ENCODE measurements around the gene ABCC6. TPM values are rescaled to one million over a fixed set of nuclear protein-coding genes. Genes with fewer than 3 reads are reported as not detected.
A peak's percentile ranks its signal among the peaks of the same experiment; 100 is the strongest.
"Not testable (repeated sequence)": the region's sequence is repeated elsewhere in the genome, so short reads cannot be mapped to it uniquely, and the experiment has no call there.

The ABCC6 gene
- total RNA-seq, 2 donors from 2014 or later, result not detected

DNA sequence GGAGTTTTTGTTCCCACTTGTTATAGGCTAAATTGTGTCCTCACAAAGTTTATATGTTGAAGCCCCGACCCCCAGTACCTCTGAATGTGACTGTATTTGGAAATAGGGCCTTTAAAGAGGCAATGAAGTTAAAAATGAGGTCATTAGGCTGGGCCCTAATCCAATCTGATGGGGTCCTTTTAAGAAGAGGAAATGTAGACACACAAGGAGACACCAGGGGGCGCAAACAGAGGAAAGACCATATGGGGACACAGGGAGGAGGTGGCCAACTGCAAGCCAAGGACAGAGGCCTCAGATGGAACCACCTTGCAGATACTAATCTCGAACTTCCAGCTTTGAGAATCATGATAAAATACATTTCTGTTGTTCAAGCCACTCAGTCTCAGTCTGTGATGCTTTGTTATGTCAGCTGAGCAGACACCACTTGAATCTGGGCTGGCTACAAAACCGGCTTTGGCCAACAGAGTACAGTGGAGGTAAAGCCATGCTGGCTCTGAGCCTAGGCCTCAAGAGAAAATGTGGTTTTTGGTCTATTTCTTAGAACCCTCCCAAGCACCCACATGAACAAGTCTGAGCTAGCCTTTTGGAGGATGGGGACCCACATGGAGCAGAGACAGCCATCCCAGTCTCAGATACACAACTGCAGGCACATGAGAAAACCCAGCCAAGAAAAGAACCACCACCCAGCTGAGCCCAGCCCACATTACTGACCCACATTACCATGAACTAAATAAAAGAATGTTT, 20.7 kb downstream of the ABCC6 start:
- not testable (repeated sequence) for H3K9me3 Mint-ChIP-seq, H3K27ac Mint-ChIP-seq, H3K36me3 Mint-ChIP-seq
- DNase-seq (ENCODE audit: low spot score in 2 of 2) (peak in 1 of 2 donors; percentile 41), ATAC-seq (peak in 1 of 2 donors; percentile 36)

DNA sequence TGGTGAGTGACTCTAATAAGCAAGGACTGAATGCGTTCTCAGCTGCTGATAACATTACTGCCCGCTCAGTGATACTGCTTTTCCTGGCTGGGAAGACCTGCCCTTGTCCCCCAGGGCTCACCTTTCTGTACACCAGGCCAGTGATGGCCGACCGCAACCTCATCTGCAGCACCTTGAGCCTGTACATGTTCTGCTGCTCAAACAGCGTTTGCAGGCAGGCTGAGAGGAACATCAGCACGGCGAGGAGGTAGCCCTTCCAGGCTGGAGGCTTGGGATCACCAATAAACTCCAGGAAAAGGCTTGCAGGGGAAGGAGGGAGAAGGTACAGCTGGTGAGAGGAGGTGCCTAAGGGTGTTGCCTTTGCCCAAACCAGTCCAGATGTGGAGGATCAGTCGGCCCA, 21.4 kb downstream of the ABCC6 start:
- ATAC-seq; H3K9me3 Mint-ChIP-seq; DNase-seq (ENCODE audit: low spot score in 2 of 2); H3K36me3 Mint-ChIP-seq; H3K27ac Mint-ChIP-seq: not testable (repeated sequence)

DNA sequence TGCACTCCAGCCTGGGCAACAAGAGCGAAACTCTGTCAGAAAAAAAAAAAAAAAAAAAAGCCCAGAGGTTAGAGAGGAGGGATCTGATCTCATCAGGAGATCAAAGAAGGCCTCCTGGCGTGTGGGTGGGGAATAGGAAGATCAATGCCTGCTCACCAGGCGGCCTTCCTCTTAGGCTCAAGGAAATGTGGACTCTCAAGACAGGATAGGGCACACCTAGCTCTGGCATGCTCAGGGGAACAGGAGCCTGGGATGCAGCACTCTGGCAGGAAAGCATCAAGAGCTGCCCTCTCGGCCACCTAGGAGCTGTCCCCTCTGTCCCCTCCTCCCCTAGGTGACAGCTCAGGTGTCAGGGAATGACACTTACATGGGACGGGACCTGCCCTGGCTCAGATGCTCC, 22.9 kb downstream of the ABCC6 start:
- ATAC-seq; H3K27ac Mint-ChIP-seq; H3K9me3 Mint-ChIP-seq; H3K36me3 Mint-ChIP-seq; DNase-seq (ENCODE audit: low spot score in 2 of 2): not testable (repeated sequence)

DNA sequence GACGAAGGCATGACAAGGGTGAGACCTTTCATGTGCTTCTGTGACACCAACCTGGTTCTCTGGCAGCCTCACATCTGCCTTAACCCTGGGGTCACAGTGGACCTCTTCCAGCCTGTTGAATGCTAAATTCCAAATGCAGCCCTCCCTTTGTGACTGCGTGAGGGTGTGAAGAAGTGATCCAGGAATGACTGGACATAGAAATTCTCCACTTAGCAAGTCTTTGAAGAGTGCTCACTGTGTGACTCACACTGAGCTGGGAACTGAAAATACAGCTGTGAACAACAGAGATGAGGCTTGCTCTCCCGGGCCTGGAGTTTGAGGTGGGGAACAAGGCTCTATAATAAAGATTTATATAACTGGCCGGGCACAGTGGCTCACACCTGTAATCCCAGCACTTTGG, 23.9 kb downstream of the ABCC6 start:
- ATAC-seq (peak; percentile 92 to 98), DNase-seq (ENCODE audit: low spot score in 2 of 2) (peak in 1 of 2 donors; percentile 38)
- not testable (repeated sequence) for H3K27ac Mint-ChIP-seq, H3K9me3 Mint-ChIP-seq, H3K36me3 Mint-ChIP-seq

DNA sequence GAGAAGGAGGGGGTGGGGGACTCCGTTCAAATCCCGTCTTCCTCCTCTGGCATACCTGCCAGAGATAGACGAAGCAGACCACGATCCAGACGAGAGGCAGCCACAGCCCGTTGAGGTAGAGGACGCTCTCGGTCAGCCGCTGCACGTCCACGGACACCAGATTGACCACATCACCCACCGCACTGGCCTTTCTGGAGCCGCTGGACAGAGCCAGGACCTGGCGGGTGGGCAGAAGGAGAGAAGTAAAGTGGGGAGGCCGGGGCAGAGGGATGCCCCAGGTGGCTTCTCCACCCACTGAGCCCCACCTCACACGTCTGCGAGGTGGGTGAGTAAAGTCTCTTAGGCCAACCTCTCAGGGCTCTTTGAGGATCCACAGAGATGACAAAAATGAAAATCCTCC, 25.3 kb downstream of the ABCC6 start:
- no peak for DNase-seq (ENCODE audit: low spot score in 2 of 2)
- ATAC-seq, result no peak
- no peak overlapping the region for H3K27ac Mint-ChIP-seq
- no peaks in the 10 kb centered on the region for H3K36me3 Mint-ChIP-seq
- H3K9me3 Mint-ChIP-seq, result no peaks in the 10 kb centered on the region

DNA sequence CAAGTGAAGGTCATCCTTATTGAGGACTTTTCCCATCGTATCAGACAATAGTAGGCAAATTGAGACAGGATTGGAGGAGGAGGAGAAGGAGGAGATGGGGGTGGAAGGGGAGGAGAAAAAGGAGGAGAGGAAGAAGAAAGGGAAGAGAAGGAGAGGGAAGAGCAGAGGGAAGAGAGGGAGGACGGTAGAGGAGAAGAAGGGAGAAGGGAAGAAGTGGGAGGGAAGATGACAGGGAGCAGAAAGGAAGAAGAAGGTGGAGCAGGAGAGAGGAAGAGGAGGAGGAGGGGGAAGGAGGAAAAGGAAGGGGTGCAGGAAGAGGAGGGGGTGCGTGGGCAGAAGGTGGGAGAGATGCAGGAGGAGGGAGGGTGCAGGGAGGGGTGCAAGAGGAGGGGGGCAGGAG, 26.0 kb downstream of the ABCC6 start:
- Mint-ChIP-seq H3K9me3 (no peaks in the 10 kb centered on the region), H3K36me3 (no peaks in the 10 kb centered on the region), H3K27ac (no peak overlapping the region)
- DNase-seq (ENCODE audit: low spot score in 2 of 2) (no peak), ATAC-seq (no peak)

DNA sequence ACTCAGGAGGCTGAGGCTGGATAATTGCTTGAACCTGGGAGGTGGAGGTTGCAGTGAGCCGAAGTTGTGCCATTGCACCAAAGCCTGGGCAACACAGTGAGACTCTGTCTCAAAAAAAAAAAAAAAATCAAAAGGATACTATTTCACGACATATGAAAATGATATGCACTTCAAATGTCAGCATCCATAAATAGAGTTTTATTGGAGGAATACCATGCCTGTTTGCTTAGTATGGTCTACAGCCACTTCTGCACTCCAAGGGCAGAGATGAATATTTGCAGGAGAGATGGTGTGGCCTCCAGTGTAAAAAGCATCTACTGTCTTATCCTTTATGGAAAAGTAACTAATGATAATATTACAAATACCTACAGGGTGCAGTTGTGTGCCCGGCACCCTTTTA, 27.2 kb downstream of the ABCC6 start:
- Mint-ChIP-seq H3K36me3 (no peaks in the 10 kb centered on the region), H3K27ac (no peak overlapping the region), H3K9me3 (no peaks in the 10 kb centered on the region)
- DNase-seq (ENCODE audit: low spot score in 2 of 2) (no peak), ATAC-seq (no peak)

DNA sequence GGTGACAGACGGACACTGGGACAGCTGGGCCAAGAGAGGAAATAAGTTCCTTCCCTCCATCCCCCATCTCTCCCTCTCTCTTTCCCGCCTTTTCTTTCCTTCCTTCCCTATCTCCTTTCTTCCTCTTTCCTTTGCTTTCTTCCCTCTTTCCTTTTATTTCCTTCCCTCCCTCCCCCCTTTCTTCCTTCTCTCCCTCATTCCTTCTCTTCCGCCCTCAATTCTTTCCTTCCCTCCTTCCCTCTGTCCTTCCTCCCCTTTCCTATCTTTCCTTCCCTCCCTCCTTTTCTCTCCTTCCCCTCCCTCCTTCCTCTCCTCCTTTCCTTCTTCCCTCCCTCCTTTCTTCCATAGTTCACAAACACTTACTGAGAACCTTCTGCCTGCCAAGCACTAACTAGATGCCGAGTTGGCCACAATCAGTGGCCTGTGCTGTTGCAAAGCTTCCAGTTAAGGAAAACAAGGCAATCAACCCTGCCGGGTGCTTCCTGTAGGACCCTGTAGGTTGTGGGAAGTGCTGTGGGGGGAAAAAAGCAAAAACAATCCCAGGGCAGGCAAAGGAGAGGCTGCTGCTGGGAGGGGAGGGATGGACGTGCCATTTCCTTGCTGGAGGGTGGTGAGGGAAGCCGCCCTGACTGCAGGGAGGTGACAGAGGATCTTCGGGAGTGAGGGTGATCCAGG, 31.7 kb downstream of the ABCC6 start:
- no peak for DNase-seq (ENCODE audit: low spot score in 2 of 2)
- H3K36me3 Mint-ChIP-seq, result no peaks in the 10 kb centered on the region
- no peaks in the 10 kb centered on the region for H3K9me3 Mint-ChIP-seq
- H3K27ac Mint-ChIP-seq, result no peak overlapping the region
- no peak for ATAC-seq

DNA sequence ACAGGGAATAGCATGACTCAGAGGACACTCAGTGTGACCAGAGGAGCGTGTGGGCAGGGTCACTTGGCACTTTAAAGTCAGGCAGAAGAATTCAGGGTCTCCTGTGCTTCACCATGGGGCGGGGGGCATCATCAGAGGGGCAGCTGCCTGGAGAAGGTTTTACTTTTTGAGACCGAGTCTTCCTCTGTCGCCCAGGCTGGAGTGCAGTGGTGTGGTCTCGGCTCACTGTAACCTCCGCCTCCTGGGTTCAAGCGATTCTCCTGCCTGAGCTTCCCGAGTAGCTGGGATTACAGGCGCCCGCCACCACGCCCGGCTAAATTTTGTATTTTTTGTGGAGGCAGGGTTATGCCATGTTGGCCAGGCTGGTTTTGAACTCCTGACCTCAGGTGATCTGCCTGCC, 32.3 kb downstream of the ABCC6 start:
- not testable (repeated sequence) for DNase-seq (ENCODE audit: low spot score in 2 of 2); H3K27ac Mint-ChIP-seq; H3K36me3 Mint-ChIP-seq; ATAC-seq; H3K9me3 Mint-ChIP-seq

DNA sequence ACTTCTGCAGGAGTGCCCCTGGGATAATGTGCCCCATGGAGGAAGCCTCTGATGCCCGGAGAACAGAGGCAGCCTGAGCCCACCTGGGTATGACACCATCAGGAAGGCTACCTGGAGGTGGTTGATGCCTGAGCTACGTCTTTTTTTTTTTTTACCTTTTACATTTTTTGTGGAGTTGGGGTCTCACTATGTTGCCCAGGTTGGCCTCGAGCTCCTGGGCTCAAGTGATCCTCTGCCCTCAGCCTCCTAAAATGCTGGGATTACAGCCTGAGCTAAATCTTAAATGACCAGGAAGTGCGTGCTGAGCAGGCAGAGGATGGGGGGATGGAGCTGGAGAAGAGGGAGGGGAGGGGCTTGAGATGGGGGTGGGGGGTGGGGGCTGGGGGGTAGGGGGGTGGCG, 32.7 kb downstream of the ABCC6 start:
- ATAC-seq (no peak), DNase-seq (ENCODE audit: low spot score in 2 of 2) (no peak)
- no peaks in the 10 kb centered on the region for H3K9me3 Mint-ChIP-seq
- no peaks in the 10 kb centered on the region for H3K36me3 Mint-ChIP-seq
- no peak overlapping the region for H3K27ac Mint-ChIP-seq

DNA sequence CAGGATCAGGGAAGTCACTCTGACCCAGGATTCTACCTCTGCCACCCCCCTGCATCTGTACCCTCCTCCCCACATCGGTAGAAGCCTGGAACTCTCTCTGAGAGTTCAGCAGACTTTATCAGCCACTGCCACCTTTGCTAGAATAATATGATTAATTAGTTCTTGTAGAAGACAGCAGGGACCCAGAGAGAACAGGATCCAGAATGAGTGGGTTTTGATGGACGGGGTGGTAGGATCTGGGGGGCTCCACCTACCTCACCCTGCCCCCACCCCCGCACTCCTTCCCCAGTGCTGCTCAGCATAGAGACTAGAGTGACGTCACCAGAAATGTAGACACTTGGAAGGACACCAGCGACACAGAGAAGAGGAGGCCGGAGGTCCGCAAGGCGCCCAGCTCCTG, 33.5 kb downstream of the ABCC6 start:
- no peaks in the 10 kb centered on the region for H3K9me3 Mint-ChIP-seq
- ATAC-seq (no peak), DNase-seq (ENCODE audit: low spot score in 2 of 2) (no peak)
- no peak overlapping the region for H3K27ac Mint-ChIP-seq
- H3K36me3 Mint-ChIP-seq, result no peaks in the 10 kb centered on the region

DNA sequence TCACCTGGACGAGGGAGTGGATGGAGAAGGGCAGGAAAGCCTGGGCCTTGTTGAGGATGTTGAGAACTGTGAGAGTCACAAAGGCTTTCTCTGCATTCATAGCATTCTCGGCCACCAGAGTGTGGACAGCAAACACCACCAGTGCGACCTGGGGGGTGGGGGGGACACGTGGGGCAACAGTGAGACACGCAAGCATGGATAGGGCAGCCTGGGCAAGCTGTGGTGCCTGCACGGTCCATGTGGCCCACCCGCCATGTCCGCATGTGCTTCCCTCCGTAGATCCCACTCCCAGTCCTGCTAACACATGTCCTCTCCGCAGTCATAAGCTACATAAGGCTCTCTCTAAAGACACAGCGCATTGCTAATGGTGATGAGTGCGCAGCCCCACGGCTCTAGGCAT, 34.5 kb downstream of the ABCC6 start:
- Mint-ChIP-seq H3K27ac (no peak overlapping the region), H3K9me3 (no peaks in the 10 kb centered on the region), H3K36me3 (no peaks in the 10 kb centered on the region)
- DNase-seq (ENCODE audit: low spot score in 2 of 2) (no peak), ATAC-seq (no peak)

DNA sequence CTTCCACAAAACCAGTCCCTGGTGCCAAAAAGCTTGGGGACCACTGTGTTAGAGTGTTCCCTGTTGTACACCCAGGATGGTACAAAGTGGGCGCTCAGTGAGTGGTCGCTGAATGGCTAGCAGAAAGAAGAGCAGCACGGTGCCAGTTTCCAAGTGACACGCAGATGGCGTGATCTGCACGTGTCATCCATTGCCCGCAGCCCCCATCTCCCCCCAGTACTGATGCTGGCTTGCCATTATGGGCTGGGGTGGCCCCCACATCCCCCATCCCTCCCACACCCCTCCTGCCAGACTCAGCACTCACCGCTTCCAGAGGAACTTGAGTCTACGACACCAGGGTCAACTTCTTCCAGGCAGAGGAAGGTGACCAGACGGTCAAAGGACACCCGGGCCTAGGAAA, 36.5 kb downstream of the ABCC6 start:
- H3K9me3 Mint-ChIP-seq, result no peaks in the 10 kb centered on the region
- H3K27ac Mint-ChIP-seq, result no peak overlapping the region
- H3K36me3 Mint-ChIP-seq, result no peaks in the 10 kb centered on the region
- DNase-seq (ENCODE audit: low spot score in 2 of 2), result no peak
- no peak for ATAC-seq

DNA sequence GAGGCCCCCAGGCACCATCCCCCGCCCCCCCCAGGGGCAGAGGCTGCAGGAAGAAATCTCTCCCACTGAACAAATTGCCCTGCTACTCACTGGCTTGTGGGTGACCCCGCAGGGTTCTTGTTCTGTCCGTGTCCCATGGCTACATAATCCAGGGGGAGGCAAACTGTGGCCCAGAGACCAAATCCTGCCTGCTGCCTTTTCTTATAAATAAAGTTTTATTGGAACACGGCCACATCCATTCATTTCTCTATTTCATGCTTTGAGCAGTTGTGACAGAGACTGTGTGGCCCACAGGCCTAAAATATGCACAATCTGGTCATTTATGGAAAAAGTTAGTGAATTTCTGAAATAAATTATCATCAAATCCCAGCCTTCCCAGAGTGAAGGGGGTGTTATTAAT, 38.2 kb downstream of the ABCC6 start:
- H3K27ac Mint-ChIP-seq, result no peak overlapping the region
- H3K36me3 Mint-ChIP-seq, result no peaks in the 10 kb centered on the region
- ATAC-seq, result no peak
- no peaks in the 10 kb centered on the region for H3K9me3 Mint-ChIP-seq
- no peak for DNase-seq (ENCODE audit: low spot score in 2 of 2)

DNA sequence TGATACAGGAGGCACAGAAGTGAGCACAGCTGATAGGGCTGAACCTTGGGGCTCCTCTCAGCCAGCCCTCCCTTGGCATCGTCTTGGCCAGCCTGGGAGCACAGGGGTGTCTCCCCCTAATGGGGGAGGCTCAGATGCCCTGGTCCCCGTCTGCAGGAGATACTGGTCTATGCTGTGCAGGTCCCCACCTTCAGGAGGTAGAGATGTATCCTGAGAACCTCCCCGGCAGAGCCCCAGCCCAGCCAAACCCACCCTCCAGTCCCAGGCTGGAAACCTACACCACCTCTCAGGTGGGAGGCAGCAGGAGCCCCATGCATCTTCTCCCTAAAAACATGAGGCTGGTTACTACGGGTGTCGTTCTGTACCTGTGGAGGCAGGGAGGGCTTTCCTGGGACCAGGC, 38.7 kb downstream of the ABCC6 start:
- no peak for ATAC-seq
- DNase-seq (ENCODE audit: low spot score in 2 of 2), result no peak
- no peaks in the 10 kb centered on the region for H3K36me3 Mint-ChIP-seq
- H3K9me3 Mint-ChIP-seq, result no peaks in the 10 kb centered on the region
- no peak overlapping the region for H3K27ac Mint-ChIP-seq

DNA sequence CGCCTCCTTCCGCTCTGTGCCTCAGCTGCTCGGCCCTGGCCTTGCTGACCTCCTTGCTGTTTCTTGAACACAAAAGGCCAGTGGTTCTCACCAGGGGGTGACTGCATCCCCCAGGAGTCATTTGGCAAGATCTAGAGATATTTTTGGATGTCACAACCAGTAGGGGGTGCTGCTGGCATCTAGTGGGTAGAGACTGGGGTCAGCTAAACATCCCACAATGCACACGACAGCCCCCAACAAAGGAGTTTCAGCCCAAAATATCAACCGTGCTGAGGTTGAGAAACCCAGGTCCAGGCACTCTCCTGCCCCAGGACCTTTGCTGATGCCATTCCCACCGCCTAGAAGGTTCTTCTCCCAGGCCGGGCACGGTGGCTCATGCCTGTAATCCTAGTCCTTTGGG, 39.7 kb downstream of the ABCC6 start:
- no peak for ATAC-seq
- H3K9me3 Mint-ChIP-seq, result no peaks in the 10 kb centered on the region
- H3K27ac Mint-ChIP-seq, result peak overlapping the region in 1 of 2 donors; percentile 70

DNA sequence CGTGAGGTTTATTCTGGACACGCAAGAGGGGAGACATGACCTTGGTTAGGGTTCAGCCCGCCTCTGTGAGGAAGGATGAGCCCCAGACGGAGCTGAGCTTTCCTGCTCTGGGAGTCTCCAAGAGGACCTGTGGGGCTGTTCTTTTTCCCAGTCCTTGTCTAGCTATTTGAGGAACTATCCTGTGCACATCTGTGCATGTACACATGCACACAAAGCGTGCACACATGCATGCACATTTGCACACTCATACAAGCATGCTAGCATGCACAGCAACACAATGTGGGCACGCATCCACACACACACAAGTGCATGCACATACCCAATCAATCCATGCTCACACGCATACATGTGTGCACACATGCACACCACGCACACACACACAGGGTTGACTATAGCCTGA, 40.4 kb downstream of the ABCC6 start:
- no peak for ATAC-seq
- H3K36me3 Mint-ChIP-seq, result no peaks in the 10 kb centered on the region
- no peak for DNase-seq (ENCODE audit: low spot score in 2 of 2)
- no peak overlapping the region for H3K27ac Mint-ChIP-seq
- H3K9me3 Mint-ChIP-seq, result no peaks in the 10 kb centered on the region

More for the DNA sequence above, 39.7 kb downstream of the ABCC6 start:
- no peak for DNase-seq (ENCODE audit: low spot score in 2 of 2)
- no peaks in the 10 kb centered on the region for H3K36me3 Mint-ChIP-seq

DNA sequence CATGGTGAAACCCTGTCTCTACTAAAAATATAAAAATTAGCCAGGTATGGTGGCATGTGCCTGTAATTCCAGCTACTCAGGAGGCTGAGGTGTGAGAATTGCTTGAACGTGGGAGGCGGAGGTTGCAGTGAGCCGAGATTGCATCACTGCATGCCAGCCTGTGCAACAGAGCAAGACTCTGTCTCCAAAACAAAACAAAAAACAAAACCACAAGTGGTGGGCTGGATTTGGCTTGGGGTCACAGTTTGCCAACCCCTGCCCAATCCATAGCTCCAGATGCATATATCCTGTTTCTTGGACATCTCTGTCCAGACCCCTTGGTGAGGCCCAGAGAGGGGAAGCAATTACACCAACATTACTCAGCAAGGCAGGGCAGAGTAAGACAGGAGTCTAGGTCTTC, 41.5 kb downstream of the ABCC6 start:
- H3K27ac Mint-ChIP-seq; H3K9me3 Mint-ChIP-seq; ATAC-seq; H3K36me3 Mint-ChIP-seq; DNase-seq (ENCODE audit: low spot score in 2 of 2): not testable (repeated sequence)

Measured in activated naive CD4-positive, alpha-beta T cell treated with anti-CD3 and anti-CD28 coated beads, Interleukin-2, amount 50 U/mL, for 72 hours (primary cell).